OCI-LY7 (cell line): ENCODE results near the gene ACTL8. TPM values are rescaled to one million over a fixed set of nuclear protein-coding genes. Genes with fewer than 3 reads are reported as not detected.

Source experiments
- BruUV-seq: library from RNA; stranded (reverse); fragments of 400-500 nt; replicated peaks from 2 replicates; lab custom pipeline; 2021; lab: Mats Ljungman, UMichigan
- CTCF ChIA-PET: fragments of 300-600 bp; sonication (Branson Sonifier 250); formaldehyde crosslinking; loops from one replicate; lab custom pipeline; 2022; ENCODE audit warnings: antibody characterized with exemption; ENCODE audit not compliant: unreplicated experiment; lab: Charles Lee
- POLR2A ChIA-PET: fragments of 300-600 bp; sonication (Branson Sonifier 250); formaldehyde crosslinking; loops from one replicate; lab custom pipeline; 2022; ENCODE audit warnings: antibody characterized with exemption; lab: Charles Lee
- DNase-seq: peaks from one replicate; pipeline ENCODE4 v3.0.0-alpha.2; 2015; ENCODE audit warnings: low spot score
- H2AFZ ChIP-seq: fragments of 200-600 bp; sonication (generic), shearing (Covaris generic); 2 replicates; pipeline ENCODE4 v1.6.1; 2014; ENCODE audit warnings: mild to moderate bottlenecking, antibody characterized with exemption, low read length, moderate library complexity
- H3K27ac ChIP-seq: fragments of 200-600 bp; sonication (generic); 2 replicates; pipeline ENCODE4 v1.5.1; 2014; ENCODE audit warnings: mixed run types, low read depth, mild to moderate bottlenecking, moderate library complexity, low read length, inconsistent platforms; ENCODE audit not compliant: poor library complexity, severe bottlenecking
- H3K36me3 ChIP-seq: fragments of 200-600 bp; sonication (generic); 2 replicates; pipeline ENCODE4 v1.6.1; 2014; ENCODE audit warnings: mild to moderate bottlenecking, antibody characterized with exemption, low read length, moderate library complexity, mixed read lengths; ENCODE audit not compliant: insufficient read depth
- H3K4me1 ChIP-seq: fragments of 200-600 bp; sonication (generic); 2 replicates; pipeline ENCODE4 v1.5.1; 2014; ENCODE audit warnings: mild to moderate bottlenecking, low read length; ENCODE audit not compliant: insufficient read depth, poor library complexity, severe bottlenecking
- H3K4me2 ChIP-seq: fragments of 200-600 bp; sonication (generic); 2 replicates; pipeline ENCODE4 v1.6.1; 2014; ENCODE audit warnings: mild to moderate bottlenecking, low read length
- H3K4me3 ChIP-seq: fragments of 200-600 bp; sonication (generic); 2 replicates; pipeline ENCODE4 v1.5.1; 2014; ENCODE audit warnings: mild to moderate bottlenecking, low read depth, low read length; ENCODE audit not compliant: poor library complexity, severe bottlenecking
- H3K79me2 ChIP-seq: fragments of 200-600 bp; sonication (generic); 2 replicates; pipeline ENCODE4 v1.6.1; 2016; ENCODE audit warnings: low read depth, mild to moderate bottlenecking, low read length, moderate library complexity, mixed read lengths; ENCODE audit not compliant: insufficient read depth
- H3K9me2 ChIP-seq: fragments of 200-600 bp; sonication (generic); 2 replicates; pipeline ENCODE4 v1.6.1; 2016; ENCODE audit warnings: mild to moderate bottlenecking, low read length, mixed read lengths; ENCODE audit not compliant: insufficient read depth
- H3K9me3 ChIP-seq: fragments of 200-600 bp; sonication (generic); 2 replicates; pipeline ENCODE4 v1.6.1; 2014; ENCODE audit warnings: mild to moderate bottlenecking, mixed run types, low read length, mixed read lengths
- H4K20me1 ChIP-seq: fragments of 200-600 bp; sonication (generic); 2 replicates; pipeline ENCODE4 v1.6.1; 2014; ENCODE audit warnings: mild to moderate bottlenecking, antibody characterized with exemption, low read length, moderate library complexity, mixed read lengths; ENCODE audit not compliant: insufficient read depth
- EZH2phosphoT487 ChIP-seq: fragments of 200-600 bp; sonication (generic); IDR thresholded peaks from 2 replicates; pipeline ENCODE4 v1.6.1; 2018; ENCODE audit warnings: low read depth, borderline replicate concordance, mild to moderate bottlenecking, mixed run types, antibody characterized with exemption, low read length, moderate library complexity, mixed read lengths
- intact Hi-C: fragments of 100-400 bp; cut with micrococcal nuclease; formaldehyde crosslinking; loops from one replicate; pipeline ENCODE4 v1.10.0; 2022; ENCODE audit not compliant: unreplicated experiment
- total RNA-seq, 2 experiments: library from RNA; depleted of rRNA in 1 of 2; stranded (reverse); fragments of >200 nt in 1 of 2; shearing (Covaris generic) in 1 of 2; gene quantifications; 2 replicates each; pipeline ENCODE4 v1.2.3, GENCODE V29; 2014 to 2022
- TF ChIP-seq, protein P1 (sequence below): fragments of 200-600 bp; sonication (generic); conservative IDR thresholded peaks from 2 replicates; pipeline ENCODE4 v1.5.1; 2014; ENCODE audit warnings: mild to moderate bottlenecking, antibody characterized with exemption, low read length, moderate library complexity, mixed read lengths

The ACTL8 gene
- total RNA-seq, 2 experiments from 2014 or later = not detected

DNA sequence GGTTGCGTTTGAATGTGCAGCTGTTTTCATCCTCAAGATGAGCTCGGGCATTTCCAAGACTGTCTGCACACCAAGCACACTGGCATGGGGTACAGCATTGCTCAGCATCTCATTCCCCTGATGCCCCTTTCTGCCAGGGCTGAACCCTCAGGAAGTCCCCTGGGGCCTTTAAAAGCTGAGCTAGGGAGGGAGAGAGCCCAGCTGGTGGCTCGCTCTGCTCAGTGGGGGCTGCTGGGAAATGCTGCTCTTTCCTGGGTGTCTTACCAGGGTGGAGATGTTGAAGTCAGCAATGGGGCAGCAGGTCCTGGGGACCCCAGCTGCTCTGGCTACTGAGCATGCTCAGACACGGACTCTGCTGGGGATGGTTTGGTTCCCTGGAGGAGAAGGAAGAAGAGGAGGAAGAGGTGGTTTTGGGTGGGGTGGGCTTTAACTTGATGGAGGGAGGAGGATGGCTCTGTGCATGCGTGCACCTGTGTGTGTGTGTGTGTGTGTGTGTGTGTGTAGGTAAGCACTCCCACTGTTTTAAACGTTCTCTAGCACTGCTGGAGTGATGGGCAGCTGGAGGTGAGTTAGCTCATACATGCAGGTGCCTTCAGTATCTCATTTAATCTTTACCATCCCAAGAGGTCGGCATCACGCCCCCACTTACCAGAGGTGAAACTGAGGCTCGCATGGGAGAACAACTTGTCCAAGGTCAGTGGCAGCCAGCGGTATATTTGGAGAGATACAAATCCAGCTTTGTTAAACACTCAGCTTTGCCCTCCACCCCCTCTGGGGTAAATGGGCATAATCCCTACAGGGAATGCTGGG, 40.9 kb downstream of the ACTL8 start:
- no peaks in the 10 kb centered on the region for H4K20me1 ChIP-seq
- ChIA-PET CTCF (interaction anchor here (0.6 kb wide), 1 partner anchor 504 kb away, joined by 4 read pairs; no protein-coding TSS in a partner anchor), POLR2A (interaction anchor here (0.7 kb wide), 1 partner anchor 356 kb away, joined by 3 read pairs; no protein-coding TSS in a partner anchor)
- H3K36me3 ChIP-seq = no peaks in the 10 kb centered on the region
- H3K27ac ChIP-seq = peak overlapping the region; percentile 65
- H2AFZ ChIP-seq = peak overlapping the region; percentile 87
- peak overlapping the region; percentile 80 for H3K4me2 ChIP-seq
- H3K9me2 ChIP-seq = no peaks in the 10 kb centered on the region
- intact Hi-C loops = no loop called here
- peak; percentile 43 for DNase-seq
- no peaks in the 10 kb centered on the region for H3K9me3 ChIP-seq
- no TSS peak for BruUV-seq
- H3K4me3 ChIP-seq = peak overlapping the region; percentile 53
- TF ChIP-seq, protein P1, sequence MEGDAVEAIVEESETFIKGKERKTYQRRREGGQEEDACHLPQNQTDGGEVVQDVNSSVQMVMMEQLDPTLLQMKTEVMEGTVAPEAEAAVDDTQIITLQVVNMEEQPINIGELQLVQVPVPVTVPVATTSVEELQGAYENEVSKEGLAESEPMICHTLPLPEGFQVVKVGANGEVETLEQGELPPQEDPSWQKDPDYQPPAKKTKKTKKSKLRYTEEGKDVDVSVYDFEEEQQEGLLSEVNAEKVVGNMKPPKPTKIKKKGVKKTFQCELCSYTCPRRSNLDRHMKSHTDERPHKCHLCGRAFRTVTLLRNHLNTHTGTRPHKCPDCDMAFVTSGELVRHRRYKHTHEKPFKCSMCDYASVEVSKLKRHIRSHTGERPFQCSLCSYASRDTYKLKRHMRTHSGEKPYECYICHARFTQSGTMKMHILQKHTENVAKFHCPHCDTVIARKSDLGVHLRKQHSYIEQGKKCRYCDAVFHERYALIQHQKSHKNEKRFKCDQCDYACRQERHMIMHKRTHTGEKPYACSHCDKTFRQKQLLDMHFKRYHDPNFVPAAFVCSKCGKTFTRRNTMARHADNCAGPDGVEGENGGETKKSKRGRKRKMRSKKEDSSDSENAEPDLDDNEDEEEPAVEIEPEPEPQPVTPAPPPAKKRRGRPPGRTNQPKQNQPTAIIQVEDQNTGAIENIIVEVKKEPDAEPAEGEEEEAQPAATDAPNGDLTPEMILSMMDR = no peak
- H3K4me1 ChIP-seq = peaks cover 23% of the 10 kb centered on the region
- no peaks in the 10 kb centered on the region for H3K79me2 ChIP-seq

GRCh38 chr1:17797478-17797877, 42.3 kb downstream of the ACTL8 start:
- no TSS peak for BruUV-seq
- no peaks in the 10 kb centered on the region for H3K79me2 ChIP-seq
- intact Hi-C loops = no loop called here
- no peak overlapping the region for H2AFZ ChIP-seq
- TF ChIP-seq, protein P1 = no peak
- no peak for TF ChIP-seq EZH2phosphoT487
- H3K27ac ChIP-seq = no peak overlapping the region
- no peak overlapping the region for H3K4me3 ChIP-seq
- CTCF ChIA-PET = no interaction called here
- no peaks in the 10 kb centered on the region for H4K20me1 ChIP-seq
- H3K9me2 ChIP-seq = no peaks in the 10 kb centered on the region
- POLR2A ChIA-PET = interaction anchor here (0.7 kb wide), 1 partner anchor 75 kb away, joined by 3 read pairs; no protein-coding TSS in a partner anchor
- H3K9me3 ChIP-seq = no peaks in the 10 kb centered on the region
- H3K4me2 ChIP-seq = no peak overlapping the region
- H3K36me3 ChIP-seq = no peaks in the 10 kb centered on the region
- DNase-seq = no peak
- H3K4me1 ChIP-seq = peaks cover 23% of the 10 kb centered on the region

DNA sequence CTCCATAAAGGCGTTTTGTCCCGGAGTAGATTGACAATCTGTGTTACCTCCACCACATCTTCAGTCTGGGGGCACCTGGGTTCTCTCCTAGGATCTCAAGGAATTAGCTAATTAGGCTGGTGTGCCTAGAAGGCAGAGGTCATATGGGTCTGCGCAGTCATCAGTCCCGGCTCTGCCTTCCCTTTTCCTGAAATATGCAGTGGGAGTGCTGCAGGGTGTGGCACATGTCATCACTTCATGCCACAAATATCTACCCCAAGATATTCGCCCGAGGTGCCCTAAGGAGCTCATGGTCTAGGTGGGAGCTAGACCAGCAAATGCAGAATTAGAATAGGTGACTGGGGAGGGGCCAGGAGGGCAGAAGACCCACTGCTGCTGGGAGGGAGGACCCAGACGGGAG, 42.9 kb downstream of the ACTL8 start:
- no peak overlapping the region for H2AFZ ChIP-seq
- no peaks in the 10 kb centered on the region for H4K20me1 ChIP-seq
- BruUV-seq = no TSS peak
- no peak for DNase-seq
- H3K4me3 ChIP-seq = no peak overlapping the region
- no peaks in the 10 kb centered on the region for H3K79me2 ChIP-seq
- peaks cover 23% of the 10 kb centered on the region for H3K4me1 ChIP-seq
- H3K4me2 ChIP-seq = no peak overlapping the region
- POLR2A ChIA-PET = no interaction called here
- intact Hi-C loops = no loop called here
- CTCF ChIA-PET = no interaction called here
- H3K9me2 ChIP-seq = no peaks in the 10 kb centered on the region
- H3K9me3 ChIP-seq = no peaks in the 10 kb centered on the region
- no peak overlapping the region for H3K27ac ChIP-seq
- H3K36me3 ChIP-seq = no peaks in the 10 kb centered on the region
- no peak for TF ChIP-seq EZH2phosphoT487
- TF ChIP-seq, protein P1 = no peak
